ENCODE measurements around the gene HEYL.

DNA sequence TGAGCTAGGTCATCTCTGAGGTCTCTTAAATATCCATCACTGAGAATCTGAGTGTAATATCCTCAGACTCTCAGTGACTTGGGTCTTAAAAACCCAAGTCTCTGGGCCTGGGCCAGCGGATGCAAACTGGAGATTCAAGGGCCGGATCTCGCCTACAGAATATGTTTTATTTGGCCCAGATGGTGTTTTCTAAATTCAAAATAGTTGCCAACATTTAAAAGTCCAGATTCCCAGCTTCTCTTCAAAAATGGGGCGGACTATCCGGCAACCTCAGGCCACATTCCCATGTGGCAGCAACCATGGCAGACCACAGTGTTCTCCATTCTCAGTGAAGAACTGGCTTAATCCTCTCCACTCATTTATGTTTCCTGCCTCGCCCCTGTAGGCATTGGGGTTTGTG, 12.7 kb upstream of the HEYL start:
- TF ChIP-seq CTCF (conservative IDR thresholded peaks at IDR 0.05; ENCODE audit: low read length) (no peak), EZH2phosphoT487 (IDR thresholded peaks at IDR 0.05; ENCODE audit: borderline replicate concordance) (no peak)
